ENCODE data around the gene CNTLN.
"Not testable (repeated sequence)": the region's sequence is repeated elsewhere in the genome, so short reads cannot be mapped to it uniquely, and the experiment has no call there.

CNTLN gene

DNA sequence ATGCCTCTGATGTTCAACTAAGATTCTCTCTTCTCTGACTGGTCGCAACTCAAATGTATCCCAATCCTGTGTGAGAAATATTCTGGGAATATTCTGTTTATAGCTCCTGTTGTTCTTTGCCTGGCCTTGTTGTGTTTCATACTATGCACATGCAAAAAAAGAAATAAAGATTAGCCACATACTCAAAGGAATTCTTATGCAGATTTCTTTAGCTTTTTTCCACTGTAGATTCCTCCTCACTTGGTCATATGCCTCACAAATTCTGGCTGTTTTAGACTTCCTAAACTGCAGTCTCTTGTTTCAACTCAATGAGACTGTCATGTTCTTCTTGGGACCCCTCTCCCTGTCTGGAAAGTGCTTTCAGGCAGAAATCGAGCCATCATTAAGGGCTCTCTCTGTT, 226.5 kb downstream of the CNTLN start:
- Mint-ChIP-seq H3K4me1 (no peaks in the 10 kb centered on the region), H3K9me3 (no peaks in the 10 kb centered on the region), H3K27me3 (ENCODE audit: low read depth) (no peaks in the 10 kb centered on the region), H3K4me3 (no peak overlapping the region), H3K27ac (no peak overlapping the region), H3K36me3 (ENCODE audit: low read depth) (peaks cover 4% of the 10 kb centered on the region)
- TF ChIP-seq CTCF (IDR thresholded peaks at IDR 0.05; ENCODE audit: unreplicated experiment in 3 of 3): no peak

DNA sequence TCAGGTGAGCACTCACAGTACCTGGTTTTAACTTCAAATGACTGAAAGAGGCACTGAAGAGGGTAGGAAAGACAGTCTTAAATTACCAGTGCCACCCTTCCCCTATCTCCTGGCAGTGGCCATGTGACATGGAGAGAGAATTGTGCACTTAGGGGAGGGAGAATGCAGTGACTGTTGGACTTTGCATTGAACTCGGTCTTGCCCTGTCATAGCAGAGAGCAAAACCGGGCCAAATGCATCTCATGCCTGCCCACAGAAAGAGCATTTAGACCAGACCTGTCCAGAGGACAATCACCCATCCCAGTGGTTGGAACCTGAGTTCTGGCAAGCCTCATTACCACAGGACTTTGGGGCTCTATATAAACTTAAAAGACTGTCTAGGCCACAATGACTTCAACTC, 232.2 kb downstream of the CNTLN start:
- no peak overlapping the region for H3K27ac Mint-ChIP-seq
- H3K36me3 Mint-ChIP-seq (ENCODE audit: low read depth): peaks cover 49% of the 10 kb centered on the region
- H3K4me1 Mint-ChIP-seq: no peaks in the 10 kb centered on the region
- peaks cover 4% of the 10 kb centered on the region for H3K9me3 Mint-ChIP-seq
- no peak for TF ChIP-seq CTCF (IDR thresholded peaks at IDR 0.05; ENCODE audit: unreplicated experiment in 3 of 3)
- H3K4me3 Mint-ChIP-seq: no peak overlapping the region
- H3K27me3 Mint-ChIP-seq (ENCODE audit: low read depth): no peaks in the 10 kb centered on the region

GRCh38 chr9:17380126-17380861, 245.5 kb downstream of the CNTLN start:
- Mint-ChIP-seq H3K36me3 (ENCODE audit: low read depth) (peaks cover 22% of the 10 kb centered on the region), H3K27me3 (ENCODE audit: low read depth) (no peaks in the 10 kb centered on the region), H3K9me3 (no peaks in the 10 kb centered on the region), H3K27ac (no peak overlapping the region), H3K4me3 (no peak overlapping the region), H3K4me1 (no peaks in the 10 kb centered on the region)
- TF ChIP-seq CTCF (IDR thresholded peaks at IDR 0.05; ENCODE audit: unreplicated experiment in 3 of 3): no peak

- Mint-ChIP-seq H3K4me1 (peaks cover 9% of the 10 kb centered on the region), H3K27me3 (ENCODE audit: low read depth) (no peaks in the 10 kb centered on the region), H3K27ac (peak overlapping the region; percentile 71 to 83 (median 79))
These were observed 252.7 kb downstream of the CNTLN start for GRCh38 chr9:17387565-17387964.

GRCh38 chr9:17389026-17389425, 254.2 kb downstream of the CNTLN start:
- Mint-ChIP-seq H3K27ac (no peak overlapping the region), H3K4me3 (no peak overlapping the region), H3K36me3 (ENCODE audit: low read depth) (peaks cover 7% of the 10 kb centered on the region), H3K9me3 (no peaks in the 10 kb centered on the region), H3K4me1 (peaks cover 9% of the 10 kb centered on the region), H3K27me3 (ENCODE audit: low read depth) (no peaks in the 10 kb centered on the region)
- no peak for TF ChIP-seq CTCF (IDR thresholded peaks at IDR 0.05; ENCODE audit: unreplicated experiment in 3 of 3)

More at GRCh38 chr9:17387565-17387964, 252.7 kb downstream of the CNTLN start:
- H3K9me3 Mint-ChIP-seq: no peaks in the 10 kb centered on the region
- H3K36me3 Mint-ChIP-seq (ENCODE audit: low read depth): peaks cover 6% of the 10 kb centered on the region
- H3K4me3 Mint-ChIP-seq: no peak overlapping the region
- TF ChIP-seq CTCF (IDR thresholded peaks at IDR 0.05; ENCODE audit: unreplicated experiment in 3 of 3): no peak

DNA sequence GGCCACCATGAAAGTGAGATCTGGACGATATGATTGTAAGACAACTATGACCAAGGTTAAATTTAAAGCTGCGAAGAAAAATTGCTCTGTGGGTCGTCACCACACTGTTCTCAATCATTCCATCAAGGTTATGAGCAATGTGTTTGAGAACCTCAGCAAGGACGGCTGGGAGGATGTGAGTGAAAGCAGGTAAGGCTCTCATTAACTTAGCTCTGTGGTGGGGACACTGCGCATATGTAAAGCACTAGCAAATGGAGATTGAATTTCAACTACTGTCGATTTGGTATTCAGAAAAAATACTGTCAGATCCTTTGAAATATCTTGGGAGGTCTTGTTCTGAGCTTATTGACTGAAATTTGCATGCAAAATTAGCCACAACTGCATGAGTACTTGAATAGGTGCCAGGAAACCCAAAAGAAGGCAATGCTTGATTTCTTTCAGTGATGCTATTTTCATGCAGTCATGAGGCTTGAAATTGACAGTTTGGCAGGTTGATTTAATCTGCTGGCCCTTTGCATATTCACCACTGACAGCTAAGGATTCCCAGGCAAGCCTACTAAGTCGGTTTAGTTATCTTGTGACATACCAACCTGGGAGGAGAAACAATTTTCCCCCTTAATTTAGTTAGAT, 260.2 kb downstream of the CNTLN start:
- TF ChIP-seq CTCF (IDR thresholded peaks at IDR 0.05; ENCODE audit: unreplicated experiment in 3 of 3): no peak
- Mint-ChIP-seq H3K27ac (no peak overlapping the region), H3K4me3 (no peak overlapping the region), H3K36me3 (ENCODE audit: low read depth) (peaks cover 14% of the 10 kb centered on the region), H3K9me3 (no peaks in the 10 kb centered on the region), H3K27me3 (ENCODE audit: low read depth) (no peaks in the 10 kb centered on the region), H3K4me1 (no peaks in the 10 kb centered on the region)

DNA sequence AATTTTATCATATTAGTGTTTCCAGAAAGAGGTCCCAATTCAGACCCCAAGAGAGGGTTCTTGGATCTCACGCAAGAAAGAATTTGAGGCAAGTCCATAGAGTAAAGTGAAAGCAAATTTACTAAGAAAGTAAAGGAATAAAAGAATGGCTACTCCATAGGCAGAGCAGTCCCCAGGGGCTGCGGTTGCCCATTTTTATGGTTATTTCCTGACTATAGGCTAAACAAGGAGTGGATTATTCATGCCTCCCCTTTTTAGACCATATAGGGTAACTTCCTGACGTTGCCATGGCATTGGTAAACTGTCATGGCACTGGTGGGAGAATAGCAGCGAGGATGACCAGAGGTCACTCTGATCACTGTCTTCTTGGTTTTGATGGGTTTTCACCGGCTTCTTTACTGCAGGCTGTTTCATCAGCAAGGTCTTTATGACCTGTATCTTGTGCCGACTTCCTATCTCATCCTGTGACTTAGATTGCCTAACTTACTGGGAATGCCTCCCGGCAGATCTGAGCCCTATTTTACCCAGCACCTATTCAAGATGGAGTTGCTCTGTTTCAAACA, 262.4 kb downstream of the CNTLN start:
- not testable (repeated sequence) for H3K4me3 Mint-ChIP-seq; H3K9me3 Mint-ChIP-seq; H3K27ac Mint-ChIP-seq; H3K4me1 Mint-ChIP-seq; H3K27me3 Mint-ChIP-seq (ENCODE audit: low read depth)
- peaks cover 18% of the 10 kb centered on the region for H3K36me3 Mint-ChIP-seq (ENCODE audit: low read depth)
